Measurements from ENCODE around the gene CASP10.

CASP10 gene

GRCh38 chr2:201263779-201264178, 80.8 kb downstream of the CASP10 start:
- DNase-seq = no peak

- DNase-seq = no peak
These were observed 81.7 kb downstream of the CASP10 start for GRCh38 chr2:201264472-201265173.

GRCh38 chr2:201266629-201267028, 83.7 kb downstream of the CASP10 start:
- DNase-seq = no peak

- DNase-seq = no peak
These were observed 84.5 kb downstream of the CASP10 start for GRCh38 chr2:201267278-201268030.

- no peak for DNase-seq
These were observed 86.8 kb downstream of the CASP10 start for GRCh38 chr2:201269764-201270163.

GRCh38 chr2:201270293-201271001, 87.5 kb downstream of the CASP10 start:
- DNase-seq = no peak

GRCh38 chr2:201271917-201272316, 89.0 kb downstream of the CASP10 start:
- DNase-seq = no peak

GRCh38 chr2:201273330-201273983, 90.5 kb downstream of the CASP10 start:
- no peak for DNase-seq

- DNase-seq = no peak
These were observed 92.1 kb downstream of the CASP10 start for GRCh38 chr2:201275069-201275468.

GRCh38 chr2:201275990-201276389, 93.0 kb downstream of the CASP10 start:
- DNase-seq = no peak

GRCh38 chr2:201276511-201276910, 93.6 kb downstream of the CASP10 start:
- DNase-seq = no peak

Data from NCI-H446 (cell line).